ENCODE data around the gene LRMDA. TPM values are rescaled to one million over a fixed set of nuclear protein-coding genes. Genes with fewer than 3 reads are reported as not detected.

LRMDA gene
- total and polyA plus RNA-seq, 2 of the 4 experiments (the other 2 are of a cell fraction), result 0.07 TPM; not detected in 1

DNA sequence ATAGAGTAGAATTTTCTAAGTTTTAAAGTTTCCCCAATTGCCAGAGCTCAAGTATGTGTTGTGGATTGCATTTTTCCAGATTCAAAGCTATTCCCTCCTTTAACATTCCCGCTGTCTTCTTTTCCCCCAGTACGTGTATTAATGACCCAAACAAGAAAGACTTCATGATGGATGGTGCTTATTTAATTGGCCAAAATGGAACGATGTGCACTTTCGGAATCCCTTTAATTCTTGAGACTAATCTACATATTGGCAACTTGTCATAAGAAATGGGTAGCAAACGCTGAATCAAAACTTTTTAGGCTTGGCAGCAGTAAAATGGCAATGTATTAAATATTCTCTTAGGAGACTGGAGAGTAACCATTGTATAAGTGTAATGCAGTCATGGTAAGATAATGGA lies 753.2 kb downstream of the LRMDA start:
- ATAC-seq (ENCODE audit: low read depth), result no peak
- no CpG with 5 or more reads among the region's 5 CpGs for WGBS, 2 experiments (ENCODE audit: extremely low coverage in 2 of 2, insufficient read length in 1 of 2)
- Histone ChIP-seq H3K27me3 (ENCODE audit: control insufficient read depth, insufficient read depth, low read length) (no peaks in the 10 kb centered on the region), H3K4ac (ENCODE audit: low read depth, low read length) (no peak overlapping the region), H4K91ac (ENCODE audit: insufficient read depth, low read depth, low read length) (no peak overlapping the region), H2BK5ac (ENCODE audit: low read depth, low read length, poor library complexity, severe bottlenecking) (no peak overlapping the region), H3K9ac (ENCODE audit: low read depth, low read length) (no peak overlapping the region), H2AK9ac (replicated peaks; ENCODE audit: low read depth, low read length, poor library complexity) (no peak overlapping the region), H2AFZ (replicated peaks; ENCODE audit: low read length, poor library complexity) (no peak overlapping the region), H3K18ac (ENCODE audit: low read depth, low read length) (no peak overlapping the region), H3K23ac (ENCODE audit: low read depth, low read length) (no peak overlapping the region), H4K20me1 (ENCODE audit: insufficient read depth, low read length) (no peaks in the 10 kb centered on the region), H2AK5ac (ENCODE audit: low read depth, low read length) (no peak overlapping the region), H3K56ac (ENCODE audit: extremely low read depth, insufficient read depth, low read length) (no peak overlapping the region), H2BK15ac (ENCODE audit: low read depth, low read length) (no peak overlapping the region), H3K36me3 (ENCODE audit: control insufficient read depth, insufficient read depth, low read length) (no peaks in the 10 kb centered on the region), H3K9me3 (ENCODE audit: control insufficient read depth, insufficient read depth, low read length) (no peaks in the 10 kb centered on the region), H3K4me3 (ENCODE audit: insufficient read depth, low read depth, low read length) (no peak overlapping the region), H3K14ac (replicated peaks; ENCODE audit: low read depth, low read length) (no peak overlapping the region), H2BK120ac (ENCODE audit: low read depth, low read length) (no peak overlapping the region), H3K4me1 (ENCODE audit: control insufficient read depth, insufficient read depth, low read length) (peaks cover under 1% of the 10 kb centered on the region; the same call in 1 of the 2 replicates), H3K27ac (ENCODE audit: insufficient read depth, low read length) (no peak overlapping the region), H4K8ac (ENCODE audit: low read depth in 2 of 2, low read length in 2 of 2) (no peak overlapping the region), H2BK20ac (ENCODE audit: low read depth, low read length) (no peak overlapping the region), H4K5ac (ENCODE audit: low read depth, low read length) (no peak overlapping the region), H3K9me1 (ENCODE audit: insufficient read depth, low read length) (no peaks in the 10 kb centered on the region), H3K4me2 (ENCODE audit: low read depth, low read length) (no peak overlapping the region), H3K79me1 (ENCODE audit: low read depth in 1 of 2, low read length in 2 of 2) (no peaks in the 10 kb centered on the region)
- in situ Hi-C loops (cut with MboI; ENCODE audit: low sequenced_read_pairs), result no loop called here
- CTCF ChIA-PET, result no interaction called here
- intact Hi-C loops (cut with micrococcal nuclease), result no loop called here
- no TSS peak for BruUV-seq (replicated peaks)
- POLR2A ChIA-PET (ENCODE audit: unreplicated experiment), result no interaction called here
- no peak for TF ChIP-seq CHD1 (IDR thresholded peaks at IDR 0.05; ENCODE audit: low read depth, low read length)
- TF ChIP-seq, protein P1, sequence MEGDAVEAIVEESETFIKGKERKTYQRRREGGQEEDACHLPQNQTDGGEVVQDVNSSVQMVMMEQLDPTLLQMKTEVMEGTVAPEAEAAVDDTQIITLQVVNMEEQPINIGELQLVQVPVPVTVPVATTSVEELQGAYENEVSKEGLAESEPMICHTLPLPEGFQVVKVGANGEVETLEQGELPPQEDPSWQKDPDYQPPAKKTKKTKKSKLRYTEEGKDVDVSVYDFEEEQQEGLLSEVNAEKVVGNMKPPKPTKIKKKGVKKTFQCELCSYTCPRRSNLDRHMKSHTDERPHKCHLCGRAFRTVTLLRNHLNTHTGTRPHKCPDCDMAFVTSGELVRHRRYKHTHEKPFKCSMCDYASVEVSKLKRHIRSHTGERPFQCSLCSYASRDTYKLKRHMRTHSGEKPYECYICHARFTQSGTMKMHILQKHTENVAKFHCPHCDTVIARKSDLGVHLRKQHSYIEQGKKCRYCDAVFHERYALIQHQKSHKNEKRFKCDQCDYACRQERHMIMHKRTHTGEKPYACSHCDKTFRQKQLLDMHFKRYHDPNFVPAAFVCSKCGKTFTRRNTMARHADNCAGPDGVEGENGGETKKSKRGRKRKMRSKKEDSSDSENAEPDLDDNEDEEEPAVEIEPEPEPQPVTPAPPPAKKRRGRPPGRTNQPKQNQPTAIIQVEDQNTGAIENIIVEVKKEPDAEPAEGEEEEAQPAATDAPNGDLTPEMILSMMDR (conservative IDR thresholded peaks at IDR 0.05; ENCODE audit: low read depth, low read length), result no peak
- TF ChIP-seq RCOR1 (IDR thresholded peaks at IDR 0.05; ENCODE audit: insufficient replicate concordance, low read length), result no peak
- no peak for TF ChIP-seq RFX5 (IDR thresholded peaks at IDR 0.05; ENCODE audit: low read depth, low read length)
- TF ChIP-seq, protein P2, sequence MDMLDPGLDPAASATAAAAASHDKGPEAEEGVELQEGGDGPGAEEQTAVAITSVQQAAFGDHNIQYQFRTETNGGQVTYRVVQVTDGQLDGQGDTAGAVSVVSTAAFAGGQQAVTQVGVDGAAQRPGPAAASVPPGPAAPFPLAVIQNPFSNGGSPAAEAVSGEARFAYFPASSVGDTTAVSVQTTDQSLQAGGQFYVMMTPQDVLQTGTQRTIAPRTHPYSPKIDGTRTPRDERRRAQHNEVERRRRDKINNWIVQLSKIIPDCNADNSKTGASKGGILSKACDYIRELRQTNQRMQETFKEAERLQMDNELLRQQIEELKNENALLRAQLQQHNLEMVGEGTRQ (IDR thresholded peaks at IDR 0.05; ENCODE audit: low read depth, low read length), result no peak
- no peak for TF ChIP-seq FOS (IDR thresholded peaks at IDR 0.05; ENCODE audit: low read depth, low read length)
- TF ChIP-seq, protein P3, sequence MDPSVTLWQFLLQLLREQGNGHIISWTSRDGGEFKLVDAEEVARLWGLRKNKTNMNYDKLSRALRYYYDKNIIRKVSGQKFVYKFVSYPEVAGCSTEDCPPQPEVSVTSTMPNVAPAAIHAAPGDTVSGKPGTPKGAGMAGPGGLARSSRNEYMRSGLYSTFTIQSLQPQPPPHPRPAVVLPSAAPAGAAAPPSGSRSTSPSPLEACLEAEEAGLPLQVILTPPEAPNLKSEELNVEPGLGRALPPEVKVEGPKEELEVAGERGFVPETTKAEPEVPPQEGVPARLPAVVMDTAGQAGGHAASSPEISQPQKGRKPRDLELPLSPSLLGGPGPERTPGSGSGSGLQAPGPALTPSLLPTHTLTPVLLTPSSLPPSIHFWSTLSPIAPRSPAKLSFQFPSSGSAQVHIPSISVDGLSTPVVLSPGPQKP (IDR thresholded peaks at IDR 0.05; ENCODE audit: borderline replicate concordance, low read depth, low read length), result no peak
- TF ChIP-seq RAD21 (IDR thresholded peaks at IDR 0.05; ENCODE audit: low read length), result no peak
- no peak for TF ChIP-seq MXI1 (IDR thresholded peaks at IDR 0.05; ENCODE audit: borderline replicate concordance, low read depth, low read length)
- no peak for TF ChIP-seq POLR2A (IDR thresholded peaks at IDR 0.05; ENCODE audit: low read depth, low read length)
- TF ChIP-seq MAFK (IDR thresholded peaks at IDR 0.05; ENCODE audit: low read depth, low read length), result no peak
- no peak for TF ChIP-seq MAZ (IDR thresholded peaks at IDR 0.05; ENCODE audit: borderline replicate concordance, low read depth, low read length)
- TF ChIP-seq BHLHE40 (IDR thresholded peaks at IDR 0.05; ENCODE audit: low read depth, low read length), result no peak
- no peak for TF ChIP-seq NFE2L2 (IDR thresholded peaks at IDR 0.05; ENCODE audit: low read depth, low read length)
- no peak for TF ChIP-seq SMC3 (IDR thresholded peaks at IDR 0.05; ENCODE audit: low read depth, low read length)
- TF ChIP-seq CEBPB (IDR thresholded peaks at IDR 0.05; ENCODE audit: low read depth, low read length), result no peak
- dilution Hi-C loops (cut with HindIII; ENCODE audit: low sequenced_read_pairs, unreplicated experiment), result no loop called here
- no peak for DNase-seq

Measured in IMR-90 (cell line).